MCF 10A (cell line): ENCODE results near the gene TAF11L12. TPM values are rescaled to one million over a fixed set of nuclear protein-coding genes. Genes with fewer than 3 reads are reported as not detected.

Source experiments
- BruUV-seq: library from RNA; stranded (reverse); fragments of 400-500 nt; replicated peaks from 2 replicates; lab custom pipeline; 2021; lab: Mats Ljungman, UMichigan
- CTCF ChIA-PET: fragments of 300-600 bp; sonication (Branson Sonifier 250); formaldehyde crosslinking; extraction: SDS; loops from one replicate; lab custom pipeline; 2021; ENCODE audit warnings: antibody characterized with exemption, inconsistent platforms; lab: Yijun Ruan, JAX
- POLR2A ChIA-PET: fragments of 300-600, 350-650 bp; sonication (Branson Sonifier 250); formaldehyde crosslinking; extraction: SDS; loops from one replicate; lab custom pipeline; 2020; ENCODE audit warnings: antibody characterized with exemption, inconsistent platforms; lab: Yijun Ruan, JAX
- DNase-seq: peaks from one replicate; pipeline ENCODE4 v3.0.0-alpha.2; 2018; ENCODE audit not compliant: unreplicated experiment
- H3K27ac Mint-ChIP-seq: one replicate; pipeline ENCODE4 v1.8.0; 2022; ENCODE audit warnings: mild to moderate bottlenecking, low read depth, mixed read lengths; ENCODE audit not compliant: unreplicated experiment
- H3K27me3 Mint-ChIP-seq: one replicate; pipeline ENCODE4 v1.8.0; 2022; ENCODE audit warnings: mixed read lengths; ENCODE audit not compliant: insufficient read depth, unreplicated experiment
- H3K36me3 Mint-ChIP-seq: one replicate; pipeline ENCODE4 v1.8.0; 2022; ENCODE audit warnings: mild to moderate bottlenecking, moderate library complexity, mixed read lengths; ENCODE audit not compliant: insufficient read depth, unreplicated experiment
- H3K4me1 Mint-ChIP-seq: one replicate; pipeline ENCODE4 v1.8.0; 2022; ENCODE audit warnings: mixed read lengths; ENCODE audit not compliant: insufficient read depth, unreplicated experiment
- H3K4me3 Mint-ChIP-seq: one replicate; pipeline ENCODE4 v1.8.0; 2022; ENCODE audit warnings: mild to moderate bottlenecking, moderate library complexity, mixed read lengths; ENCODE audit not compliant: unreplicated experiment
- H3K9me3 Mint-ChIP-seq: one replicate; pipeline ENCODE4 v1.8.0; 2022; ENCODE audit warnings: mixed read lengths; ENCODE audit not compliant: unreplicated experiment
- intact Hi-C: fragments of 100-400 bp; cut with micrococcal nuclease; formaldehyde crosslinking; loops from 2 replicates; pipeline ENCODE4 v1.14.1; 2022
- total RNA-seq: library from RNA; stranded (reverse); gene quantifications from 2 replicates; pipeline ENCODE4 v1.2.3, GENCODE V29; 2022
- TF ChIP-seq, protein P1 (sequence below): fragments of 200-600 bp; IDR thresholded peaks from one replicate; pipeline ENCODE4 v1.8.0; 2022; ENCODE audit warnings: antibody characterized with exemption, mild to moderate bottlenecking; ENCODE audit not compliant: unreplicated experiment

TAF11L12 gene
- total RNA-seq, 1 experiment from 2014 or later: not detected

DNA sequence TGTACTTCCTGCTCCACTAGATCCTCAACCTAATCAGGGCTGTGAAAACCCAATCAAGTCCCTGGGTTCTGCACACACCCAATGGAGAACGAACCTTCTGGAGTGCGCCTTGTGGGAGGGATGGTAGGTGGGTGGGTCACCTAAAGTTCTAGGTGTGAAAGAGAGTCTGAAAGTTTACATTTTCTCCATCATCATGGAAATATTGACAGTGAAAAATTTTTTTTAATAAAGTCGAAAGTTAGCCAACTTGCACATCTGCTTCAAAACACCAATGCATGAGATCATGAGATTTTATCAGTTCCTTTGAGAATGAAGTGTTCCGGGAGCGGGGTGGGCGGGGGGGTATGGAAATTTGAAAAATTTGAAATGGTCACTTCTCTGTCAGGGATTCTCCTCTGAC lies 45.7 kb downstream of the TAF11L12 start:
- CTCF ChIA-PET: interaction anchor here (1.1 kb wide), 1 partner anchor 20 kb away, joined by 3 read pairs; no protein-coding TSS in a partner anchor
- intact Hi-C loops: no loop called here
- Mint-ChIP-seq H3K4me3 (no peak overlapping the region), H3K4me1 (no peaks in the 10 kb centered on the region), H3K36me3 (no peaks in the 10 kb centered on the region), H3K27ac (no peak overlapping the region), H3K27me3 (no peaks in the 10 kb centered on the region), H3K9me3 (peaks cover 8% of the 10 kb centered on the region)
- no peak for DNase-seq
- POLR2A ChIA-PET: interaction anchor here (0.8 kb wide), 1 partner anchor 373 kb away, joined by 3 read pairs; no protein-coding TSS in a partner anchor
- no TSS peak for BruUV-seq
- TF ChIP-seq, protein P1, sequence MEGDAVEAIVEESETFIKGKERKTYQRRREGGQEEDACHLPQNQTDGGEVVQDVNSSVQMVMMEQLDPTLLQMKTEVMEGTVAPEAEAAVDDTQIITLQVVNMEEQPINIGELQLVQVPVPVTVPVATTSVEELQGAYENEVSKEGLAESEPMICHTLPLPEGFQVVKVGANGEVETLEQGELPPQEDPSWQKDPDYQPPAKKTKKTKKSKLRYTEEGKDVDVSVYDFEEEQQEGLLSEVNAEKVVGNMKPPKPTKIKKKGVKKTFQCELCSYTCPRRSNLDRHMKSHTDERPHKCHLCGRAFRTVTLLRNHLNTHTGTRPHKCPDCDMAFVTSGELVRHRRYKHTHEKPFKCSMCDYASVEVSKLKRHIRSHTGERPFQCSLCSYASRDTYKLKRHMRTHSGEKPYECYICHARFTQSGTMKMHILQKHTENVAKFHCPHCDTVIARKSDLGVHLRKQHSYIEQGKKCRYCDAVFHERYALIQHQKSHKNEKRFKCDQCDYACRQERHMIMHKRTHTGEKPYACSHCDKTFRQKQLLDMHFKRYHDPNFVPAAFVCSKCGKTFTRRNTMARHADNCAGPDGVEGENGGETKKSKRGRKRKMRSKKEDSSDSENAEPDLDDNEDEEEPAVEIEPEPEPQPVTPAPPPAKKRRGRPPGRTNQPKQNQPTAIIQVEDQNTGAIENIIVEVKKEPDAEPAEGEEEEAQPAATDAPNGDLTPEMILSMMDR: no peak

Other genes with a start within 250 kb of the TAF11L12 start
- not detected in 2 replicates for gene TAF11L2, start 112.2 kb upstream of the TAF11L12 start, total RNA-seq
- gene TAF11L3, start 92.0 kb upstream of the TAF11L12 start, total RNA-seq: not detected in 2 replicates
- not detected in 2 replicates for gene TAF11L4, start 88.6 kb upstream of the TAF11L12 start, total RNA-seq
- not detected in 2 replicates for gene TAF11L5, start 85.2 kb upstream of the TAF11L12 start, total RNA-seq
- gene TAF11L6, start 81.7 kb upstream of the TAF11L12 start, total RNA-seq: not detected in 2 replicates
- not detected in 2 replicates for gene TAF11L7, start 24.6 kb upstream of the TAF11L12 start, total RNA-seq
- not detected in 2 replicates for gene TAF11L8, start 19.4 kb upstream of the TAF11L12 start, total RNA-seq
- not detected in 2 replicates for gene TAF11L9, start 16.0 kb upstream of the TAF11L12 start, total RNA-seq
- not detected in 2 replicates for gene TAF11L10, start 12.6 kb upstream of the TAF11L12 start, total RNA-seq
- gene TAF11L11, start 6.2 kb upstream of the TAF11L12 start, total RNA-seq: not detected in 2 replicates
- gene TAF11L13, start 21.7 kb downstream of the TAF11L12 start, total RNA-seq: not detected in 2 replicates
- not detected in 2 replicates for gene TAF11L14, start 24.1 kb downstream of the TAF11L12 start, total RNA-seq